ENCODE data around the gene COX14. TPM values are rescaled to one million over a fixed set of nuclear protein-coding genes. Genes with fewer than 3 reads are reported as not detected.

The COX14 gene
- total RNA-seq, 1 donor from 2014 or later: 49.7 TPM

- Histone ChIP-seq H3K9ac (ENCODE audit: low read length) (no peak overlapping the region), H3K9me3 (ENCODE audit: insufficient read depth, low read depth, low read length) (no peaks in the 10 kb centered on the region), H3K4me2 (ENCODE audit: low read length) (no peak overlapping the region), H3K36me3 (ENCODE audit: insufficient read depth, low read length) (peaks cover 34% of the 10 kb centered on the region), H3K27me3 (ENCODE audit: insufficient read depth, low read length) (no peaks in the 10 kb centered on the region), H3K27ac (ENCODE audit: low read depth, low read length) (no peak overlapping the region), H4K20me1 (ENCODE audit: insufficient read depth, low read length) (peaks cover 12% of the 10 kb centered on the region), H3K79me2 (ENCODE audit: insufficient read depth, low read length) (no peaks in the 10 kb centered on the region), H3K4me3 (ENCODE audit: insufficient read depth, low read depth, low read length) (no peak overlapping the region), H3K4me1 (ENCODE audit: insufficient read depth, low read length) (peaks cover 10% of the 10 kb centered on the region), H2AFZ (ENCODE audit: low read depth, low read length) (no peak overlapping the region)
- no peaks in the 10 kb centered on the region for H3K9me3 Mint-ChIP-seq (ENCODE audit: unreplicated experiment)
- peaks cover 10% of the 10 kb centered on the region for H3K4me1 Mint-ChIP-seq (ENCODE audit: low read depth, unreplicated experiment)
- FAIRE-seq: no peak
- H3K36me3 Mint-ChIP-seq (ENCODE audit: low read depth, unreplicated experiment): peaks cover 23% of the 10 kb centered on the region
- peak; percentile 41 for DNase-seq (ENCODE audit: low read depth)
- no peak overlapping the region for H3K4me3 Mint-ChIP-seq (ENCODE audit: unreplicated experiment)
- peaks cover 10% of the 10 kb centered on the region for H3K27me3 Mint-ChIP-seq (ENCODE audit: low read depth, unreplicated experiment)
- H3K27ac Mint-ChIP-seq (ENCODE audit: unreplicated experiment): peak overlapping the region; percentile 62
- TF ChIP-seq EZH2 (IDR thresholded peaks at IDR 0.05; ENCODE audit: insufficient read depth, low read length): no peak
- peak; percentile 58 for TF ChIP-seq CTCF (IDR thresholded peaks at IDR 0.05; ENCODE audit: insufficient read depth, low read depth, low read length)
Measured at GRCh38 chr12:50101663-50102062, 10.4 kb upstream of the COX14 start.

GRCh38 chr12:50102131-50102531, 9.9 kb upstream of the COX14 start:
- H3K27me3 Mint-ChIP-seq (ENCODE audit: low read depth, unreplicated experiment): peaks cover 10% of the 10 kb centered on the region
- TF ChIP-seq CTCF (IDR thresholded peaks at IDR 0.05; ENCODE audit: insufficient read depth, low read depth, low read length) (no peak), EZH2 (IDR thresholded peaks at IDR 0.05; ENCODE audit: insufficient read depth, low read length) (no peak)

GRCh38 chr12:50102646-50103309, 9.3 kb upstream of the COX14 start:
- peaks cover 29% of the 10 kb centered on the region for H3K36me3 ChIP-seq (ENCODE audit: insufficient read depth, low read length)
- H3K79me2 ChIP-seq (ENCODE audit: insufficient read depth, low read length): no peaks in the 10 kb centered on the region
- Mint-ChIP-seq H3K27ac (ENCODE audit: unreplicated experiment) (no peak overlapping the region), H3K36me3 (ENCODE audit: low read depth, unreplicated experiment) (peaks cover 20% of the 10 kb centered on the region), H3K4me3 (ENCODE audit: unreplicated experiment) (no peak overlapping the region), H3K27me3 (ENCODE audit: low read depth, unreplicated experiment) (peaks cover 10% of the 10 kb centered on the region), H3K4me1 (ENCODE audit: low read depth, unreplicated experiment) (peaks cover 10% of the 10 kb centered on the region), H3K9me3 (ENCODE audit: unreplicated experiment) (no peaks in the 10 kb centered on the region)
- no peak overlapping the region for H3K4me3 ChIP-seq (ENCODE audit: insufficient read depth, low read depth, low read length)
- H3K4me2 ChIP-seq (ENCODE audit: low read length): no peak overlapping the region
- H3K27me3 ChIP-seq (ENCODE audit: insufficient read depth, low read length): no peaks in the 10 kb centered on the region
- peaks cover 10% of the 10 kb centered on the region for H3K4me1 ChIP-seq (ENCODE audit: insufficient read depth, low read length)
- no peak overlapping the region for H2AFZ ChIP-seq (ENCODE audit: low read depth, low read length)
- no peaks in the 10 kb centered on the region for H3K9me3 ChIP-seq (ENCODE audit: insufficient read depth, low read depth, low read length)
- DNase-seq (ENCODE audit: low read depth) (no peak), FAIRE-seq (no peak)
- H4K20me1 ChIP-seq (ENCODE audit: insufficient read depth, low read length): peaks cover 12% of the 10 kb centered on the region
- H3K9ac ChIP-seq (ENCODE audit: low read length): no peak overlapping the region
- TF ChIP-seq EZH2 (IDR thresholded peaks at IDR 0.05; ENCODE audit: insufficient read depth, low read length) (no peak), CTCF (IDR thresholded peaks at IDR 0.05; ENCODE audit: insufficient read depth, low read depth, low read length) (no peak)
- no peak overlapping the region for H3K27ac ChIP-seq (ENCODE audit: low read depth, low read length)

More at GRCh38 chr12:50102131-50102531, 9.9 kb upstream of the COX14 start:
- Histone ChIP-seq H3K79me2 (ENCODE audit: insufficient read depth, low read length) (no peaks in the 10 kb centered on the region), H2AFZ (ENCODE audit: low read depth, low read length) (no peak overlapping the region), H3K9ac (ENCODE audit: low read length) (no peak overlapping the region), H3K4me3 (ENCODE audit: insufficient read depth, low read depth, low read length) (no peak overlapping the region), H3K4me1 (ENCODE audit: insufficient read depth, low read length) (peaks cover 10% of the 10 kb centered on the region), H3K9me3 (ENCODE audit: insufficient read depth, low read depth, low read length) (no peaks in the 10 kb centered on the region), H3K27ac (ENCODE audit: low read depth, low read length) (no peak overlapping the region), H3K27me3 (ENCODE audit: insufficient read depth, low read length) (no peaks in the 10 kb centered on the region), H3K36me3 (ENCODE audit: insufficient read depth, low read length) (peaks cover 30% of the 10 kb centered on the region), H4K20me1 (ENCODE audit: insufficient read depth, low read length) (peaks cover 12% of the 10 kb centered on the region), H3K4me2 (ENCODE audit: low read length) (no peak overlapping the region)
- H3K27ac Mint-ChIP-seq (ENCODE audit: unreplicated experiment): no peak overlapping the region
- H3K4me1 Mint-ChIP-seq (ENCODE audit: low read depth, unreplicated experiment): peaks cover 10% of the 10 kb centered on the region
- H3K36me3 Mint-ChIP-seq (ENCODE audit: low read depth, unreplicated experiment): peaks cover 20% of the 10 kb centered on the region
- H3K9me3 Mint-ChIP-seq (ENCODE audit: unreplicated experiment): no peaks in the 10 kb centered on the region
- FAIRE-seq: no peak
- H3K4me3 Mint-ChIP-seq (ENCODE audit: unreplicated experiment): no peak overlapping the region
- no peak for DNase-seq (ENCODE audit: low read depth)
